HG03354 (cell line): ENCODE measurements around the gene SEMA5A.

ENCODE experiments used
- ATAC-seq: cut with Tn5 transposase; IDR thresholded peaks from one replicate; pipeline ENCODE4 v1.9.1; 2021; ENCODE audit warnings: mild to moderate bottlenecking; ENCODE audit not compliant: unreplicated experiment, poor library complexity, severe bottlenecking

The SEMA5A gene

GRCh38 chr5:9523090-9523823 is 22.6 kb downstream of the SEMA5A start:
- ATAC-seq = no peak

DNA sequence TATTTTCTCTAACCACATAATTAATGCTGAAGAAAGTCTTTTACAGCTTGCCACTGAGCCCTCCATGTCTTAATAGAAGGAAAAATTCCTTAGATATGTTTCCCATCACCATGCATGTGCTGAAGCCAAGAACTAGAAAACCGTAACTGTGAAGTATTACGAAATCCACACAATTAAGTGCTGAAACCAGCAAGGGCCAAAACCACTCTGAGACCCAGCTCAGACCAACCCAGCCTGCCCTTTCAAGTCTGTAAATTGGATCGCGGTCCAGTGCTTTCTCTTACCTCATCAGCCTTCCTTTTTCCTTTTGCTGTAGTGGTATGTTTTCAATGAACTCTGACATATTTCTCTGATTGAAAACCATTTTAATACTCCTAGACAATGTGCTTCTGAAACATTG is 26.3 kb downstream of the SEMA5A start:
- ATAC-seq = no peak

- ATAC-seq = no peak
These were observed 29.3 kb downstream of the SEMA5A start for GRCh38 chr5:9516591-9516990.

DNA sequence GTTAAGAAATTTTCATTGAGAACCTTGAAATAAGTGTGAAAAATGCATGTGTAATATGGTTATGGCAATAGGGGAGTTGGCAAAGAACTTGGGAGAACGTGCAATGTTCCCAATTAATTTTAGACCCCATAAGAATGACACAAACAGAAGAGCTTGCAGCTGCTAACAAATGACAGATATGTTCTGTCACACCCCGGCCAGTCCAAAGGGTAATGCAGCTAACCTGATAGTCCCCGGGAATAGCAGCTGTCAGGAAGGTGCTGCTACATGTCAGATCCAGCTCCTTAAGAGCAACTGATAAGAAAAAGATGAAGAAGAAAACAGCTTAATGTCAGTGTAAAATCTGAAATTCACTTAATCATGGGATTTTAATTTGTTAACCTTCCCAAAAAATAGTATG is 30.4 kb downstream of the SEMA5A start:
- no peak for ATAC-seq

- no peak for ATAC-seq
These were observed 30.9 kb downstream of the SEMA5A start for GRCh38 chr5:9514968-9515367.

DNA sequence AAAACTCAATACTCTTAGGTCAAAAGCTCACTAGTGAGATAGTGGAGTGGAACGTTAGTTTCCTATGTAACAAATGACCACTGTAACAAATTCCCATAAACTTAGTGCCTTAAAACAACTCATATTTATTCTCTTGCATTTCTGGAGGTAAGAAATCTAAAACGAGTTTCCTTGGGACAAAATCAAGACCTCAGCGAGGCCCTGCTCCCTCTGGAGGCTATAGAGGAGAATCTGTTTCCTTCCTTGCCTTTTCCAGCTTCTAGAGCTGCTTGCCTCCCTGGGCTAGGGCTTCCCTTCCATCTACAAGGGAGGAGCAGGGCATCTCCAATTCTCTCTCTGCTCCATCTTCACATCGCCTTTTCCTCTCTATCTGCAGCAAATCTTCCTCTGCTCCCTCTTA is 32.0 kb downstream of the SEMA5A start:
- no peak for ATAC-seq

DNA sequence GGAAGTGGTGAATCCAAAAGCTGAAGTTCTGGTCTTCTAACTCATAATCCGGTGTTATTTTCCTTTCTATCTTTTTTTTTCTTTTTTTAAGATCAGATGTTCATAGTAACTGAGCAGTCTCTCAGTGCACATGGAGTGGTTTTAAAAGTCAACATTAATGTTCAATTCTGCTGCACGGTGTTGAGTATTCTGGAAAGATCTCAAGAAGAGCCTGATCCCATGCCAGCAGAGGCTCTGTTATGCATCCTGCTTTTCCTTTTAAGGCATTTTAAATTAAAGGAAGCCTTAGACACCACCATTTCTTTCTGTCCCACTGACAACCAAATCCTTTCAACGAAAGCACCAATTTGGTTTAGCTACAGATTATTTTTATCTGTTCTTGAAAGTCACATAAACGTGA is 33.4 kb downstream of the SEMA5A start:
- no peak for ATAC-seq

GRCh38 chr5:9507974-9508373 is 37.9 kb downstream of the SEMA5A start:
- no peak for ATAC-seq

DNA sequence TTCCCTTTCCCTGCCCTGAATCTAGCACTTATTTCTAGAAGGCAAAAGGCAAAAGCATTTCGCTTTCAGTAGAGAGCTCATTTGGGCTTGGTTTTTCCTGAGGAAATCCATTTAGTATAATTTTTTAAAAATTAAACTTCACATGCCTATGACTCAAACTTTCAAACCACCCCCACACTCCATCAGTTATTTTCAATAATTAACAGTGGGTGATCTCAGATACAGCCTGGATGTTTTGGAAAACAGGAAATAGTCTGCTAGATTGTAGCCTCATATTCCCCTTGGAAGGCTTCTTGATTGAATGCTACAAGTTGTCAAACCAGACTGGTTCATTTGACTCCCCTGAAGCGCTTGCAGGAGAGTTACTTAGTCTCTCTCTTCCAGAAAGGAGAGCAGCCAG is 40.6 kb downstream of the SEMA5A start:
- no peak for ATAC-seq

GRCh38 chr5:9502864-9503263 is 43.0 kb downstream of the SEMA5A start:
- ATAC-seq = no peak

GRCh38 chr5:9502050-9502834 is 43.6 kb downstream of the SEMA5A start:
- no peak for ATAC-seq

DNA sequence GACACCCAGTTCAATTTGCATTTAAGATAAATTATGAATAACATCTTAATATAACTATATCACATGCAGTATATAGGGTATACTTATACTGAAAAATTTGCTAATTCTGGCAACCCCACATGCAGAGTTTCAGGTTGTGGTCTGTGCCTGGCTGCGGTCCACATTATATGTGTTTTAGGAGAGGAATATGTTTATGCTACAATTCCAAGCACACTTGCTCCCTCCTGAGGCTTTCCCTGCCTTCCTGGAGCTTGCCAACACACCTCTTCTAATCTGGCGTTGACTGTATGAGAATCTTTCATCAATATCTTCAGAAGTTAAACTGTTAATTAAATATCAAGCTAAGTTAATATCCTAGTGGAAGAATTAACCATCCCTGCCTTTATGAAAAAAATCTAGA is 45.2 kb downstream of the SEMA5A start:
- no peak for ATAC-seq

DNA sequence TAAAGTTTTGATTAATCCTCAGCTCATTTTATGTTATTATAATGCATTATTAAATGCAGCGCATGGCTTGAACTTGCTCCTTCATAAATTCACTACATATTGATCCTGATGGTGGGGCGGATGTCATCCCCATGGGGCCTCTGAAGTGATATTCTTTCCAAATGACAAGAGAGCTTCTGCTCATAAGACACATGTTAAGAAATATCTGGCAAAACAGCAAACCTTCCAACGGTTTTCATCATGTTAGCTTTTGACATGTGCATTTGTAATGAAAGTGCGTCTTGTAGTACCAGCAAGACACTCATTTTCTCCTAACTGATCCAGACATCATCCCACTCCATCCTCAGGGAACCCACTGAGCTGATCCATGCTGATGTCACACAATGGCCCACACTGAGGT is 45.7 kb downstream of the SEMA5A start:
- ATAC-seq = no peak

- peak; percentile 90 for ATAC-seq
These were observed 46.4 kb downstream of the SEMA5A start for GRCh38 chr5:9499498-9499876.

GRCh38 chr5:9498541-9499497 is 47.1 kb downstream of the SEMA5A start:
- peak; percentile 60 for ATAC-seq

GRCh38 chr5:9497347-9497746 is 48.5 kb downstream of the SEMA5A start:
- ATAC-seq = no peak

- ATAC-seq = no peak
These were observed 49.1 kb downstream of the SEMA5A start for GRCh38 chr5:9496801-9497200.

- no peak for ATAC-seq
These were observed 50.8 kb downstream of the SEMA5A start for GRCh38 chr5:9495121-9495520.

GRCh38 chr5:9494301-9494700 is 51.6 kb downstream of the SEMA5A start:
- no peak for ATAC-seq

DNA sequence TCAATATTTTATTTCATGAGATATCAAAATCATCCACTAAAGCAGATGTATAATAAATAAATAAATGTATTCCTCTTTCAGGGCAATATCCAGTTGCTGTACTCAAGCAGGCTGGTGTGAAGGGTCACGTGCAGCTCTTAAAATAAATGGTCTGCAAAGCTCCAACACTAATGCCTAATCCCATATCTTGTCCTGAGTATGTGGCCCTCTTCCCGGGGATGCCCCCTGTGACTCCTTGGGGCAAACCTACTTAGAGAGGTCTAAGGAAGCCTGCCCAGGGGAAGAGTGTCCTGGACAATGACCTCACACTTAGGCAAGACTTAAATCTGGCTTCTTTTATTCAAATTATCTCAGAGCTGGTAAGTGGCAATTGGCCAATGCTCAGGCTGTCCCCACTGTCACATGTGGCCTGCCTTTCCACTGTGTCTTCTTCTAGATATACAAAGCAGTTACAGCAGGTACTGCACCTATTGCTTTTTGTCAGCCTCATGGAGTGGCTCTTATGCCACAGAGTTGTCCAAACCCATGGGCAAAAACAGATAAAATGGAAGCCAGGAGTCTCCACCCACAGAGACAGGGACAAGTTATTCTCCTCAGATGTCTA is 55.3 kb downstream of the SEMA5A start:
- ATAC-seq = no peak
